Muscle layer of duodenum (tissue), 2 donors: ENCODE measurements around the gene RUVBL2.

Experiments used
- H3K27ac ChIP-seq: one replicate; pipeline ENCODE4 v1.7.0; 2013; ENCODE audit warnings: mild to moderate bottlenecking, low read length
- H3K27me3 ChIP-seq: one replicate; pipeline ENCODE4 v1.7.0; 2013; ENCODE audit warnings: low read depth, mild to moderate bottlenecking, control low read depth, low read length
- H3K36me3 ChIP-seq, 2 donors: one replicate each; pipeline ENCODE4 v1.7.0; 2013; ENCODE audit warnings: low read length in 2 of 2, control low read depth in 1 of 2, mild to moderate bottlenecking in 1 of 2; ENCODE audit not compliant: insufficient read depth in 2 of 2, control insufficient read depth in 1 of 2
- H3K4me1 ChIP-seq, 2 donors: one replicate each; pipeline ENCODE4 v1.7.0; 2013; ENCODE audit warnings: low read length in 2 of 2, mild to moderate bottlenecking in 2 of 2, control low read depth in 1 of 2, moderate library complexity in 1 of 2; ENCODE audit not compliant: insufficient read depth in 2 of 2, control insufficient read depth in 1 of 2
- H3K4me3 ChIP-seq, 2 donors: one replicate each; pipeline ENCODE4 v1.7.0; 2013; ENCODE audit warnings: low read length in 2 of 2, low read depth in 1 of 2, mild to moderate bottlenecking in 1 of 2
- H3K9me3 ChIP-seq, 2 donors: one replicate each; pipeline ENCODE4 v1.7.0; 2013; ENCODE audit warnings: low read length in 2 of 2, control low read depth in 1 of 2, mild to moderate bottlenecking in 1 of 2; ENCODE audit not compliant: control insufficient read depth in 1 of 2
- donor health status: healthy.

The RUVBL2 gene

GRCh38 chr19:48991873-48992580 lies 1.7 kb upstream of the RUVBL2 start:
- Histone ChIP-seq H3K27ac (peak overlapping the region; percentile 98), H3K4me1 (peaks cover 5 to 32% of the 10 kb centered on the region in 2 donors), H3K36me3 (peaks cover 0 to 19% of the 10 kb centered on the region in 2 donors), H3K27me3 (no peaks in the 10 kb centered on the region), H3K4me3 (peak overlapping the region; percentile 87 to 92), H3K9me3 (no peaks in the 10 kb centered on the region)

DNA sequence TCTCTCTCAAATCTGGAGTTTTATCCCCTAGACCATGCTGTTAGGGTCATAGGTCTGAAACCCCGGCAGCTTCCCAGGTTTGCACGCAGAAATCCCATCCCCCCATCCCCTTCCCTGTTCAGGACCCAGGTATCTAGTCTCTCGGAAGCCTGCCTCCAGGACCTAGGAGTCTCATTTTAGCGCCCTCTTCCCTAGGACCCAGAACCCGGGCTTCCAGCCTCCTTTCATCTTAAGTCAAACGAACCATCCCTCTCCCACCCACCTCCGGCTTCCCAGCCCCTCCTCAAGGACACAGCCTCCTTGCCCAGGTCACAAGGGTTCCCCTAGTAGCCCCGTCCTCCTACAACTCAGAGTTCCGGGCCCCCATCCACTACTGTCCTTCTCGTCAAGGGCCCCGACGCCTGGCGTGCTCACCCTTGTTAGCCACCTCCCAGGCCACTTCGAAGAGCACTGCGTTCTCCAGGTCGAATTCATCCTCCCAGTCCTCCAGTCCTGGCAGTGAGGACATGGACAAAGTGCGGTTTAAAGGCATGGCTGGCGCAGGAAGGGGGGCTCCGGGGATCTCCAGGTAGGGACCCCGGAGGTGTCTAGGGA lies 1.0 kb upstream of the RUVBL2 start:
- Histone ChIP-seq H3K4me3 (peak overlapping the region; percentile 87 to 92), H3K36me3 (peaks cover 0 to 19% of the 10 kb centered on the region in 2 donors), H3K9me3 (no peaks in the 10 kb centered on the region), H3K27me3 (no peaks in the 10 kb centered on the region), H3K4me1 (peaks cover 5 to 32% of the 10 kb centered on the region in 2 donors), H3K27ac (peak overlapping the region; percentile 98)

DNA sequence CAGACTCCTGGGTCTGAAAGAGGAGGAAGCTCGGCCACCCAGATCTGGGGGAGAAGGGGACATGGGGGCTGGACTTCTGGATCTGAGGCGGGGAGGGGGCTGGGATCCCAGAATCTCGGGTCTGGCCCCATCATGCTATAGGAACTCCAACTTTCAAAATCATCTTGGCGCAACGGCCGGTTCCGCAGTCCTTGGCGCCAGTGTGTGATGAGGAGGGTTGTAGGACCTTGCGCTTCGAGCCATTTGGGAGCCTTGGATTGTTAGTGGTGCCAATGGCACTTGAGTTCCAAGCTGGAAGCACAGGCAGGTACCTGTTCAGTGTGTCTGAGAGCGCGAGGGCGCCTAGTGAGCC lies 324 bp downstream of the RUVBL2 start:
- Histone ChIP-seq H3K4me3 (peak overlapping the region; percentile 87 to 92), H3K27ac (peak overlapping the region; percentile 90), H3K36me3 (peaks cover 0 to 7% of the 10 kb centered on the region in 2 donors), H3K4me1 (peaks cover 5 to 32% of the 10 kb centered on the region in 2 donors), H3K9me3 (no peaks in the 10 kb centered on the region), H3K27me3 (no peaks in the 10 kb centered on the region)

- Histone ChIP-seq H3K27me3 (no peaks in the 10 kb centered on the region), H3K4me1 (peaks cover 0 to 12% of the 10 kb centered on the region in 2 donors), H3K4me3 (no peak overlapping the region), H3K36me3 (peaks cover under 1 to 4% of the 10 kb centered on the region in 2 donors), H3K27ac (no peak overlapping the region), H3K9me3 (no peaks in the 10 kb centered on the region)
Observed at GRCh38 chr19:48997972-48998371, 4.3 kb downstream of the RUVBL2 start.

DNA sequence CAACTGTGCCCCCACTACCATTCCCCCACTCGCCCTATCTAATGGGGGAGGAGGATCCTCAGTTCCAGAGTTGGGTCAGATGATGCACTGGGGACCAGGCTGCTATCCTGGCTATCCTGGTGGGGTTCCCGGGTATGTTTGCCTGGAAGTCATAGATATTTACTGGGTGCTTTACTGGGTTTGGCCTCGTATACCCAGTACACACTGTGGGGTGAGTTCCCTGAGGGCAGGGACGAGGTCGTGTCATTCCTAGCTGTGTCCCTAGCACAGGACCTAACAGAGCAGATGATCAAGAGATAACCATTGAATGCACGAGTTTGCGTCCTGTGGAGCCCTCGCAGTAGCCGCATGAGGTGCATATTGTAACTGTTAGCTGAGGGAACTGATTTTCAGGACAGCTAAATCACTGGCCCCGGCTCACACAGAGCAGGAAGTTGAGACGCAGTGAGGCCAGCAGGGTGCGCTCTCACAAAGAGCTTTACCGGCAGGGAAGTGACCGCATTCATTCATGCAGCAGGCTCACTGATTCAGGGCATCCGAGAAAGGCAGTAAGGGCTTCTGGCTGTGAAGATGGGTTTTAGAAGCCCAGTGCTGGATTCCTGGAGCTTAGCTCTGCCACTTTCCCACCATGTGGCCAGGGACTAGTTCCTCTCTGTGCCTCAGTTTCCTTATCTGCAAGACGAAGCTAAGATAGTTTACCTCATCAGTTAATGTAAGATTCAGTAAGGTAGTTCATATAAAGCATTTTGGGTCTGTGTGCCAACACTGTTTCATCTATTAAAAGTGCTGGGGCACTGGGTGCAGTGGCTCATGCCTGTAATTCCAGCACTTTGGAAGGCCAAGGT lies 6.0 kb downstream of the RUVBL2 start:
- peaks cover 8 to 17% of the 10 kb centered on the region in 2 donors for H3K36me3 ChIP-seq
- no peak overlapping the region for H3K27ac ChIP-seq
- no peaks in the 10 kb centered on the region for H3K9me3 ChIP-seq
- no peak overlapping the region for H3K4me3 ChIP-seq
- H3K27me3 ChIP-seq: no peaks in the 10 kb centered on the region
- H3K4me1 ChIP-seq: peaks cover 0 to 3% of the 10 kb centered on the region in 2 donors

DNA sequence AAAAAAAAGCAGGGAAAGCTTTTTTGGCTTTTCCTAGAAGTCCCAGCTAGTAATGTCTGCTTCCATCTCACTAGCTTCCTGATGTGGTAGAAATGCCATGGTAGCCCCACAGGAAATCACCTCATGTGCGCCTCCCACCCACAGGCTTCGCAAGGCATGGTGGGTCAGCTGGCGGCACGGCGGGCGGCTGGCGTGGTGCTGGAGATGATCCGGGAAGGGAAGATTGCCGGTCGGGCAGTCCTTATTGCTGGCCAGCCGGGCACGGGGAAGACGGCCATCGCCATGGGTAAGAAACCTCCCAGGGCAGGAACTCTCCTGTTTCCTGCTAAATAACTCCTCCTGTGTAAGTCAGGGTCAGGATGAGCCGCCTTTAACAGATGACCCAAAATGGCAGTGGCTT lies 10.4 kb downstream of the RUVBL2 start:
- H3K27me3 ChIP-seq: no peaks in the 10 kb centered on the region
- peaks cover 31 to 46% of the 10 kb centered on the region in 2 donors for H3K36me3 ChIP-seq
- no peaks in the 10 kb centered on the region for H3K4me1 ChIP-seq
- H3K27ac ChIP-seq: no peak overlapping the region
- H3K9me3 ChIP-seq: no peaks in the 10 kb centered on the region
- no peak overlapping the region for H3K4me3 ChIP-seq

GRCh38 chr19:49004964-49005614 lies 11.4 kb downstream of the RUVBL2 start:
- Histone ChIP-seq H3K4me1 (no peaks in the 10 kb centered on the region), H3K27ac (no peak overlapping the region), H3K27me3 (no peaks in the 10 kb centered on the region), H3K4me3 (no peak overlapping the region), H3K36me3 (peaks cover 27 to 55% of the 10 kb centered on the region in 2 donors), H3K9me3 (no peaks in the 10 kb centered on the region)

DNA sequence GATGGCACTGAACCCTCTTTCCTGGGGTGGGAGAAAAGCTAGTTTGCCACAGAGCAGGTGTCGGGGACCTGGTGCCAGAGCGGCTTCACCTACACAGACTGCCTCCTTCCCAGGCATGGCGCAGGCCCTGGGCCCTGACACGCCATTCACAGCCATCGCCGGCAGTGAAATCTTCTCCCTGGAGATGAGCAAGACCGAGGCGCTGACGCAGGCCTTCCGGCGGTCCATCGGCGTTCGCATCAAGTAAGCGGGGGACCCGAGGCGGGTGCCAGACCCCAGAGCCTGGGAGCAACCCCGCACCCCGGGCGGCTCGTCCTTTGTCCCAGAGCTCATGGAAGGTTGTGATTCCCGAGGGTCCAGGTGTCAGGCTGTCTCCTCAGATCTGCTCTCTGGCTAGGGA lies 13.2 kb downstream of the RUVBL2 start:
- peaks cover 35 to 73% of the 10 kb centered on the region in 2 donors for H3K36me3 ChIP-seq

GRCh38 chr19:49009828-49010227 lies 16.1 kb downstream of the RUVBL2 start:
- Histone ChIP-seq H3K9me3 (no peaks in the 10 kb centered on the region), H3K36me3 (peaks cover 37 to 74% of the 10 kb centered on the region in 2 donors), H3K27me3 (no peaks in the 10 kb centered on the region), H3K27ac (no peak overlapping the region), H3K4me3 (no peak overlapping the region), H3K4me1 (no peaks in the 10 kb centered on the region)

More for the DNA sequence above, 13.2 kb downstream of the RUVBL2 start:
- H3K9me3 ChIP-seq: no peaks in the 10 kb centered on the region
- no peaks in the 10 kb centered on the region for H3K27me3 ChIP-seq
- no peaks in the 10 kb centered on the region for H3K4me1 ChIP-seq
- no peak overlapping the region for H3K27ac ChIP-seq
- H3K4me3 ChIP-seq: no peak overlapping the region

DNA sequence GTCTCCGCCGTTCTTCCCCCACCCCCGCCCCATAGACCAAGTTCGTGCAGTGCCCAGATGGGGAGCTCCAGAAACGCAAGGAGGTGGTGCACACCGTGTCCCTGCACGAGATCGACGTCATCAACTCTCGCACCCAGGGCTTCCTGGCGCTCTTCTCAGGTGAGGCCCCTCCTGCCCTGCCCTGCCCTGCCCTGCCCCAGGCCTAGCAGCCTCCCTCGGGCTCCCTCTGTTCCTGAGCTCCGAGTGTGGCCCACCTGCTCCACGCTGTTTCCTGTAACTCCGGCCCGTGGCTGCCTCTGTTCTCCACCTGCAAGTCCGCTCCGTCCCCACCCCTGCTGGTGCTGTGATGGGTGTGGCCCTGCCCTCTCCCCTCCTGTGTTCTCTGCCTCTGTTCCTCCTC lies 16.8 kb downstream of the RUVBL2 start:
- Histone ChIP-seq H3K4me1 (no peaks in the 10 kb centered on the region), H3K27ac (no peak overlapping the region), H3K36me3 (peaks cover 31 to 74% of the 10 kb centered on the region in 2 donors), H3K9me3 (no peaks in the 10 kb centered on the region), H3K27me3 (no peaks in the 10 kb centered on the region), H3K4me3 (no peak overlapping the region)

- no peak overlapping the region for H3K4me3 ChIP-seq
- no peaks in the 10 kb centered on the region for H3K4me1 ChIP-seq
- H3K27ac ChIP-seq: no peak overlapping the region
- no peaks in the 10 kb centered on the region for H3K9me3 ChIP-seq
- H3K27me3 ChIP-seq: no peaks in the 10 kb centered on the region
- H3K36me3 ChIP-seq: peaks cover 27 to 74% of the 10 kb centered on the region in 2 donors
Observed at GRCh38 chr19:49011194-49011593, 17.5 kb downstream of the RUVBL2 start.
